ENCODE results near the gene TCF4.

GRCh38 chr18:55346961-55347740, 240.8 kb downstream of the TCF4 start:
- no peak for TF ChIP-seq CTCF (IDR thresholded peaks at IDR 0.05)
- no peak for TF ChIP-seq POLR2A (IDR thresholded peaks at IDR 0.05)
